ENCODE measurements around the gene ZNF217. TPM values are rescaled to one million over a fixed set of nuclear protein-coding genes. Genes with fewer than 3 reads are reported as not detected.

Gene ZNF217
- total and polyA plus RNA-seq, 9 of the 15 experiments (the other 6 are each of a cell fraction or from before 2014, with no cell fraction given): 3.0 to 41.8 (median 16.8) TPM

DNA sequence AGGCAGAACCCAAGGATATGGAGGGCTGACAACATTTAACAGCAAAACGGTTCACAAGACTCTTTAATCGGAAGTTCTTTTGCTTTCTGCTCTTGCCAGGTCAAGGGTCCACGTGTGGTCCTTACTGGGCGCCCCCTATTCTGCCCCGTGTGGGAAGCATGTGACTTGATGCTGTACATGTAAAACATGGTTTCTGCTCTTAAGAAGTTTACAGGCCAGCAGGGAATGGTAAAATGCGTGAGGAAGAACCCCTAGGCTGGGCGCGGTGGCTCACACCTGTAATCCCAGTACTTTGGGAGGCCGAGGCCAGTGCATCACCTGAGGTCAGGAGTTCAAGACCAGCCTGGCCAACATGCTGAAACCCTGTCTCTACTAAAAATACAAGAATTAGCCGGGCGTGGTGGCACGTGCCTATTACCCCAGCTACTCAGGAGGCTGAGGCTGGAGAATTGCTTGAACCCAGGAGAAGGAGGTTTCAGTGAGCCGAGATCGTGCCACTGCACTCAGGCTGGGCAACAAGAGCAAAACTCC, 19.3 kb downstream of the ZNF217 start:
- Histone ChIP-seq H3K36me3 (ENCODE audit: control insufficient read depth, insufficient read depth, low read length) (peaks cover 96% of the 10 kb centered on the region), H3K27ac (ENCODE audit: extremely low read depth, low read depth, low read length) (no peak overlapping the region), H3K4me3 (no peak overlapping the region), H3K9me3 (replicated peaks; ENCODE audit: control insufficient read depth, insufficient read depth, low read depth, low read length) (no peaks in the 10 kb centered on the region), H4K20me1 (replicated peaks; ENCODE audit: control insufficient read depth, insufficient read depth, low read length) (peaks cover 7% of the 10 kb centered on the region; the same call in 1 of the 2 replicates), H3K27me3 (ENCODE audit: control insufficient read depth in 2 of 2, insufficient read depth in 2 of 2, low read length in 2 of 2) (no peaks in the 10 kb centered on the region), H3K4me1 (replicated peaks in 1 of 2; ENCODE audit: control insufficient read depth in 2 of 2, insufficient read depth in 2 of 2, low read length in 2 of 2) (peaks cover 0 to 5% of the 10 kb centered on the region in 2 experiments; a peak in 2 of 5 replicates), H2AFZ (ENCODE audit: low read depth, low read length) (no peak overlapping the region), H3K4me2 (ENCODE audit: insufficient read depth, low read length) (no peak overlapping the region), H3K9ac (ENCODE audit: insufficient read depth in 1 of 2, low read depth in 2 of 2, low read length in 2 of 2) (no peak overlapping the region), H3K9me1 (ENCODE audit: control insufficient read depth, insufficient read depth, low read length) (no peaks in the 10 kb centered on the region), H3K79me2 (ENCODE audit: control insufficient read depth, insufficient read depth, low read length) (peaks cover 97% of the 10 kb centered on the region)
- FAIRE-seq: no peak
- WGBS (ENCODE audit: insufficient coverage, low coverage, missing lambda C conversion rate): 97% methylated on average over 11 of the region's 14 CpGs
- TF ChIP-seq, protein P1, sequence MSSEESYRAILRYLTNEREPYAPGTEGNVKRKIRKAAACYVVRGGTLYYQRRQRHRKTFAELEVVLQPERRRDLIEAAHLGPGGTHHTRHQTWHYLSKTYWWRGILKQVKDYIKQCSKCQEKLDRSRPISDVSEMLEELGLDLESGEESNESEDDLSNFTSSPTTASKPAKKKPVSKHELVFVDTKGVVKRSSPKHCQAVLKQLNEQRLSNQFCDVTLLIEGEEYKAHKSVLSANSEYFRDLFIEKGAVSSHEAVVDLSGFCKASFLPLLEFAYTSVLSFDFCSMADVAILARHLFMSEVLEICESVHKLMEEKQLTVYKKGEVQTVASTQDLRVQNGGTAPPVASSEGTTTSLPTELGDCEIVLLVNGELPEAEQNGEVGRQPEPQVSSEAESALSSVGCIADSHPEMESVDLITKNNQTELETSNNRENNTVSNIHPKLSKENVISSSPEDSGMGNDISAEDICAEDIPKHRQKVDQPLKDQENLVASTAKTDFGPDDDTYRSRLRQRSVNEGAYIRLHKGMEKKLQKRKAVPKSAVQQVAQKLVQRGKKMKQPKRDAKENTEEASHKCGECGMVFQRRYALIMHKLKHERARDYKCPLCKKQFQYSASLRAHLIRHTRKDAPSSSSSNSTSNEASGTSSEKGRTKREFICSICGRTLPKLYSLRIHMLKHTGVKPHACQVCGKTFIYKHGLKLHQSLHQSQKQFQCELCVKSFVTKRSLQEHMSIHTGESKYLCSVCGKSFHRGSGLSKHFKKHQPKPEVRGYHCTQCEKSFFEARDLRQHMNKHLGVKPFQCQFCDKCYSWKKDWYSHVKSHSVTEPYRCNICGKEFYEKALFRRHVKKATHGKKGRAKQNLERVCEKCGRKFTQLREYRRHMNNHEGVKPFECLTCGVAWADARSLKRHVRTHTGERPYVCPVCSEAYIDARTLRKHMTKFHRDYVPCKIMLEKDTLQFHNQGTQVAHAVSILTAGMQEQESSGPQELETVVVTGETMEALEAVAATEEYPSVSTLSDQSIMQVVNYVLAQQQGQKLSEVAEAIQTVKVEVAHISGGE (CRISPR knock-in tag; IDR thresholded peaks at IDR 0.05): peak in 1 of 3 experiments; percentile 95; a peak in 2 of 6 replicates
- TF ChIP-seq LEF1 (IDR thresholded peaks at IDR 0.05): no peak
- TF ChIP-seq ETV6 (IDR thresholded peaks at IDR 0.05; ENCODE audit: borderline replicate concordance in 1 of 2, low read depth in 2 of 2, low read length in 1 of 2): no peak
- no peak for TF ChIP-seq ETV6 (CRISPR knock-in tag; IDR thresholded peaks at IDR 0.05; ENCODE audit: borderline replicate concordance)
- no peak for TF ChIP-seq MEIS2 (IDR thresholded peaks at IDR 0.05; ENCODE audit: partially characterized antibody)
- peak; percentile 20 for TF ChIP-seq RBM22 (IDR thresholded peaks at IDR 0.05; ENCODE audit: low read depth, low read length, poor library complexity, severe bottlenecking)
- peak; percentile 63 for TF ChIP-seq EWSR1 (IDR thresholded peaks at IDR 0.05; ENCODE audit: borderline replicate concordance, low read depth, partially characterized antibody)
- CTCF ChIA-PET (ENCODE audit: low intra/inter-chr PET ratio): no interaction called here
- intact Hi-C loops (cut with micrococcal nuclease): loop anchor here (10.0 kb wide), 1 partner anchor 490 kb away; no protein-coding TSS in a partner anchor
- POLR2A ChIA-PET: no interaction called here
- in situ Hi-C loops (cut with MboI): loop anchor here (25.0 kb wide), 1 partner anchor 638 kb away; the partner anchor contains the start of gene PFDN4
- no peak for ATAC-seq
- no TSS peak for BruUV-seq (replicated peaks)
- no peak for DNase-seq (ENCODE audit: extremely low read depth in 1 of 4, low spot score in 3 of 4)
